Nephron (organoid): ENCODE measurements around the gene ZCCHC3.

Source experiments
- H3K27ac Mint-ChIP-seq, 3 experiments: 2 replicates each; pipeline ENCODE4 v1.8.0; 2020; ENCODE audit warnings: mixed read lengths in 3 of 3, mild to moderate bottlenecking in 2 of 3, moderate library complexity in 1 of 3
- H3K27me3 Mint-ChIP-seq: 2 replicates; pipeline ENCODE4 v1.8.0; 2021; ENCODE audit warnings: low read depth, mild to moderate bottlenecking, moderate library complexity, mixed read lengths
- H3K36me3 Mint-ChIP-seq: 2 replicates; pipeline ENCODE4 v1.8.0; 2020; ENCODE audit warnings: low read depth, mixed read lengths
- H3K4me1 Mint-ChIP-seq: 2 replicates; pipeline ENCODE4 v1.8.0; 2020; ENCODE audit warnings: mixed read lengths
- H3K4me3 Mint-ChIP-seq, 3 experiments: 2 replicates each; pipeline ENCODE4 v1.8.0; 2020; ENCODE audit warnings: mild to moderate bottlenecking in 3 of 3, mixed read lengths in 3 of 3, moderate library complexity in 2 of 3
- H3K9me3 Mint-ChIP-seq: 2 replicates; pipeline ENCODE4 v1.8.0; 2020; ENCODE audit warnings: mixed read lengths
- CTCF ChIP-seq, 3 experiments: fragments of 200-600 bp; sonication (generic); IDR thresholded peaks; one replicate each; pipeline ENCODE4 v1.5.0; 2021; ENCODE audit warnings: antibody characterized with exemption in 3 of 3; ENCODE audit not compliant: unreplicated experiment in 3 of 3

ZCCHC3 gene

GRCh38 chr20:312067-312466 lies 14.7 kb downstream of the ZCCHC3 start:
- no peak for TF ChIP-seq CTCF (IDR thresholded peaks at IDR 0.05; ENCODE audit: unreplicated experiment in 3 of 3)
- Mint-ChIP-seq H3K27me3 (no peaks in the 10 kb centered on the region), H3K27ac (peak overlapping the region; percentile 97 to 99 (median 99)), H3K9me3 (no peaks in the 10 kb centered on the region), H3K4me1 (peaks cover 33% of the 10 kb centered on the region), H3K4me3 (no peak overlapping the region), H3K36me3 (peaks cover 9% of the 10 kb centered on the region)

GRCh38 chr20:312866-313265 lies 15.5 kb downstream of the ZCCHC3 start:
- H3K27ac Mint-ChIP-seq: peak overlapping the region; percentile 44 to 59 (median 50)
- no peak overlapping the region for H3K4me3 Mint-ChIP-seq
- TF ChIP-seq CTCF (IDR thresholded peaks at IDR 0.05; ENCODE audit: unreplicated experiment in 3 of 3): no peak
- H3K9me3 Mint-ChIP-seq: no peaks in the 10 kb centered on the region
- no peaks in the 10 kb centered on the region for H3K27me3 Mint-ChIP-seq
- peaks cover 9% of the 10 kb centered on the region for H3K36me3 Mint-ChIP-seq
- peaks cover 32% of the 10 kb centered on the region for H3K4me1 Mint-ChIP-seq

GRCh38 chr20:313402-313801 lies 16.0 kb downstream of the ZCCHC3 start:
- Mint-ChIP-seq H3K4me3 (no peak overlapping the region), H3K4me1 (peaks cover 27% of the 10 kb centered on the region), H3K27ac (no peak overlapping the region), H3K9me3 (no peaks in the 10 kb centered on the region), H3K36me3 (peaks cover 12% of the 10 kb centered on the region), H3K27me3 (no peaks in the 10 kb centered on the region)
- no peak for TF ChIP-seq CTCF (IDR thresholded peaks at IDR 0.05; ENCODE audit: unreplicated experiment in 3 of 3)

- no peak overlapping the region for H3K27ac Mint-ChIP-seq
- peaks cover 14% of the 10 kb centered on the region for H3K36me3 Mint-ChIP-seq
- H3K9me3 Mint-ChIP-seq: no peaks in the 10 kb centered on the region
- no peak overlapping the region for H3K4me3 Mint-ChIP-seq
- peaks cover 22% of the 10 kb centered on the region for H3K4me1 Mint-ChIP-seq
- H3K27me3 Mint-ChIP-seq: no peaks in the 10 kb centered on the region
- no peak for TF ChIP-seq CTCF (IDR thresholded peaks at IDR 0.05; ENCODE audit: unreplicated experiment in 3 of 3)
Measured at GRCh38 chr20:313948-314347, 16.6 kb downstream of the ZCCHC3 start.

GRCh38 chr20:316316-317068 lies 19.1 kb downstream of the ZCCHC3 start:
- Mint-ChIP-seq H3K27ac (no peak overlapping the region), H3K4me3 (no peak overlapping the region), H3K4me1 (peaks cover 8% of the 10 kb centered on the region), H3K27me3 (no peaks in the 10 kb centered on the region), H3K9me3 (no peaks in the 10 kb centered on the region), H3K36me3 (peaks cover 29% of the 10 kb centered on the region)
- no peak for TF ChIP-seq CTCF (IDR thresholded peaks at IDR 0.05; ENCODE audit: unreplicated experiment in 3 of 3)
